SK-N-SH (cell line): ENCODE measurements around the gene ALKBH6. TPM values are rescaled to one million over a fixed set of nuclear protein-coding genes. Genes with fewer than 3 reads are reported as not detected.
A peak's percentile ranks its signal among the peaks of the same experiment; 100 is the strongest.

Source experiments
- CTCF ChIA-PET: fragments of 300-600, 350-600 bp; formaldehyde crosslinking; extraction: SDS; loops from one replicate; lab custom pipeline; 2021; lab: Yijun Ruan, JAX
- POLR2A ChIA-PET: fragments of 350-600 bp; sonication (Branson Sonifier 250); formaldehyde crosslinking; extraction: SDS; loops from one replicate; lab custom pipeline; 2020; ENCODE audit warnings: antibody characterized with exemption, inconsistent platforms; lab: Yijun Ruan, JAX
- DNase-seq: peaks from one replicate; pipeline ENCODE4 v3.0.0; 2012
- H2AFZ ChIP-seq: fragments of 200-600 bp; sonication (generic); 2 replicates; pipeline ENCODE4 v1.8.1; 2016; ENCODE audit warnings: antibody characterized with exemption, mild to moderate bottlenecking, low read depth
- H3F3A ChIP-seq: fragments of 200-600 bp; sonication (generic); replicated peaks from 2 replicates; pipeline ENCODE3; 2016; ENCODE audit warnings: antibody characterized with exemption, mild to moderate bottlenecking; ENCODE audit not compliant: insufficient read depth
- H3K27ac ChIP-seq, 2 experiments: fragments of 200-500 bp in 1 of 2; fragments of 200-600 bp in 1 of 2; sonication (Bioruptor generic) in 1 of 2; sonication (generic), shearing (Covaris generic) in 1 of 2; 2 replicates each; pipeline versions ENCODE4 v1.5.1 to v1.6.1; 2014 to 2016; ENCODE audit warnings: low read depth in 2 of 2, inconsistent platforms in 1 of 2, low read length in 1 of 2, mild to moderate bottlenecking in 1 of 2, mixed read lengths in 1 of 2
- H3K27me3 ChIP-seq: fragments of 200-600 bp; sonication (generic), shearing (Covaris generic); 2 replicates; pipeline ENCODE4 v1.6.1; 2016; ENCODE audit warnings: mixed run types; ENCODE audit not compliant: insufficient read depth
- H3K36me3 ChIP-seq, 2 experiments: fragments of 200-500 bp in 1 of 2; fragments of 200-600 bp in 1 of 2; sonication (Bioruptor generic) in 1 of 2; sonication (generic) in 1 of 2; replicated peaks in 1 of 2; 2 replicates each; pipeline versions ENCODE3 to v1.5.1; 2014 to 2016; ENCODE audit warnings: low read length in 1 of 2, mild to moderate bottlenecking in 1 of 2; ENCODE audit not compliant: insufficient read depth in 2 of 2, control insufficient read depth in 1 of 2
- H3K4me1 ChIP-seq, 2 experiments: fragments of 200-500 bp in 1 of 2; fragments of 200-600 bp in 1 of 2; sonication (Bioruptor generic) in 1 of 2; sonication (generic), shearing (Covaris generic) in 1 of 2; 2 replicates each; pipeline versions ENCODE4 v1.5.1 to v1.6.1; 2014 to 2016; ENCODE audit warnings: low read depth in 1 of 2, low read length in 1 of 2, mixed run types in 1 of 2; ENCODE audit not compliant: insufficient read depth in 2 of 2, control insufficient read depth in 1 of 2
- H3K4me2 ChIP-seq: fragments of 200-600 bp; sonication (generic), shearing (Covaris generic); 2 replicates; pipeline ENCODE4 v1.6.1; 2017; ENCODE audit warnings: mixed run types
- H3K4me3 ChIP-seq, 2 experiments: fragments of 200-500 bp in 1 of 2; fragments of 200-600 bp in 1 of 2; sonication (Bioruptor generic) in 1 of 2; sonication (generic), shearing (Covaris generic) in 1 of 2; 2 replicates each; pipeline versions ENCODE4 v1.5.1 to v1.8.1; 2014 to 2016; ENCODE audit warnings: low read depth in 2 of 2, inconsistent platforms in 1 of 2, low read length in 1 of 2, mild to moderate bottlenecking in 1 of 2, mixed read lengths in 1 of 2, moderate library complexity in 1 of 2
- H3K79me2 ChIP-seq: fragments of 200-600 bp; sonication (generic); 2 replicates; pipeline ENCODE4 v1.8.1; 2017; ENCODE audit warnings: mild to moderate bottlenecking; ENCODE audit not compliant: insufficient read depth
- H3K9ac ChIP-seq: fragments of 200-600 bp; sonication (generic); 2 replicates; pipeline ENCODE4 v1.6.1; 2017; ENCODE audit warnings: mixed run types
- H3K9me2 ChIP-seq: fragments of 200-600 bp; sonication (generic); 2 replicates; pipeline ENCODE4 v1.6.1; 2017; ENCODE audit warnings: mixed run types
- H3K9me3 ChIP-seq: fragments of 200-600 bp; sonication (generic); 2 replicates; pipeline ENCODE4 v1.6.1; 2017; ENCODE audit warnings: mixed run types, mild to moderate bottlenecking, moderate library complexity
- H4K20me1 ChIP-seq: fragments of 200-600 bp; sonication (generic); 2 replicates; pipeline ENCODE4 v1.6.1; 2017; ENCODE audit warnings: mild to moderate bottlenecking, mixed run types; ENCODE audit not compliant: insufficient read depth
- CHD2 ChIP-seq: fragments of 150-350 bp; IDR thresholded peaks from 2 replicates; pipeline ENCODE4 v1.6.1; 2018; ENCODE audit warnings: low read length; ENCODE audit not compliant: partially characterized antibody
- GABPA ChIP-seq: IDR thresholded peaks from 2 replicates; pipeline ENCODE4 v1.4.0; 2012; ENCODE audit warnings: low read depth, mild to moderate bottlenecking
- POLR2AphosphoS5 ChIP-seq: IDR thresholded peaks from 2 replicates; pipeline ENCODE4 v1.6.1; 2012; ENCODE audit warnings: low read depth, low read length
- RAD21 ChIP-seq: IDR thresholded peaks from 2 replicates; pipeline ENCODE4 v1.6.1; 2012; ENCODE audit warnings: mild to moderate bottlenecking, low read length
- RCOR1 ChIP-seq: fragments of 150-350 bp; IDR thresholded peaks from 2 replicates; pipeline ENCODE4 v1.6.1; 2017; ENCODE audit warnings: antibody characterized with exemption, low read length
- WGBS: methylation state at CpG from one replicate; pipeline ENCODE4 v1.1.6; 2017; ENCODE audit warnings: low lambda C conversion rate; 5-methylcytosine and 5-hydroxymethylcytosine counted together
- polyA plus RNA-seq, 3 experiments: library from polyadenylated mRNA; depleted of rRNA; stranded (reverse); fragments of >200 nt; gene quantifications; 2 replicates each; pipeline ENCODE4 v1.2.3, GENCODE V29; 2012
- TF ChIP-seq, protein P1 (sequence below): IDR thresholded peaks from 2 replicates; pipeline ENCODE4 v1.4.0; 2012; ENCODE audit warnings: low read depth
- TF ChIP-seq, protein P2 (sequence below): fragments of 150-350 bp; IDR thresholded peaks from 2 replicates; pipeline ENCODE4 v1.6.1; 2017; ENCODE audit warnings: antibody characterized with exemption, low read length, low read depth, borderline replicate concordance
- TF ChIP-seq, protein P3 (sequence below): IDR thresholded peaks from 2 replicates; pipeline ENCODE4 v1.6.1; 2012; ENCODE audit warnings: mild to moderate bottlenecking, low read depth, low read length, moderate library complexity
- TF ChIP-seq, protein P4 (sequence below): fragments of 150-350 bp; IDR thresholded peaks from 2 replicates; pipeline ENCODE4 v1.6.1; 2016; ENCODE audit warnings: mild to moderate bottlenecking, low read depth, low read length

ALKBH6 gene
- polyA plus RNA-seq, 1 of the 3 experiments (the other 2 are of a cell fraction) = 29.9 TPM

DNA sequence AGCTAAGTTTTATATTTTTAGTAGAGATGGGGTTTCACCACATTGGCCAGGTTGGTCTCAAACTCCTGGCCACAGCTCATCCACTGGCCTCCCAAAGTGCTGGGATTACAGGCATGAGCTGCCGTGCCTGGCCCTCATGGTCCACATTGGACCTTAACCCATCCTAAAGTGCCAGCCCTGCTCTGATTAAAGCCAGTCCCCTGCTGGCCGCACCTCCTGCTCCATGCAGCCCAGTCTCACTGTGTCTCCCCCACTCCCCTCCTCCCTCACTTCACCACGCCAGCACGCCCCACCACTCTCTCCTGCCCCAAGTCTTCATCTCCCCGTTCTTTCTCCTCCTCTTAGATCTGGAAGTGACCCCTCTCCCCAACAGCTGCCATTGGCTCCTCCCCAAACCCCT is 35.7 kb downstream of the ALKBH6 start:
- Histone ChIP-seq H3K9ac (no peak overlapping the region), H3K9me3 (no peaks in the 10 kb centered on the region), H3K36me3 (no peaks in the 10 kb centered on the region), H4K20me1 (no peaks in the 10 kb centered on the region), H3F3A (no peaks in the 10 kb centered on the region), H3K4me1 (no peaks in the 10 kb centered on the region), H3K27me3 (no peaks in the 10 kb centered on the region), H3K27ac (no peak overlapping the region), H3K4me3 (no peak overlapping the region), H3K79me2 (no peaks in the 10 kb centered on the region), H2AFZ (no peak overlapping the region), H3K4me2 (no peak overlapping the region), H3K9me2 (no peaks in the 10 kb centered on the region)
- POLR2A ChIA-PET = no interaction called here
- 40% methylated on average over 5 of the region's 5 CpGs for WGBS
- CTCF ChIA-PET = no interaction called here
- no peak for DNase-seq
- TF ChIP-seq POLR2AphosphoS5 = no peak

DNA sequence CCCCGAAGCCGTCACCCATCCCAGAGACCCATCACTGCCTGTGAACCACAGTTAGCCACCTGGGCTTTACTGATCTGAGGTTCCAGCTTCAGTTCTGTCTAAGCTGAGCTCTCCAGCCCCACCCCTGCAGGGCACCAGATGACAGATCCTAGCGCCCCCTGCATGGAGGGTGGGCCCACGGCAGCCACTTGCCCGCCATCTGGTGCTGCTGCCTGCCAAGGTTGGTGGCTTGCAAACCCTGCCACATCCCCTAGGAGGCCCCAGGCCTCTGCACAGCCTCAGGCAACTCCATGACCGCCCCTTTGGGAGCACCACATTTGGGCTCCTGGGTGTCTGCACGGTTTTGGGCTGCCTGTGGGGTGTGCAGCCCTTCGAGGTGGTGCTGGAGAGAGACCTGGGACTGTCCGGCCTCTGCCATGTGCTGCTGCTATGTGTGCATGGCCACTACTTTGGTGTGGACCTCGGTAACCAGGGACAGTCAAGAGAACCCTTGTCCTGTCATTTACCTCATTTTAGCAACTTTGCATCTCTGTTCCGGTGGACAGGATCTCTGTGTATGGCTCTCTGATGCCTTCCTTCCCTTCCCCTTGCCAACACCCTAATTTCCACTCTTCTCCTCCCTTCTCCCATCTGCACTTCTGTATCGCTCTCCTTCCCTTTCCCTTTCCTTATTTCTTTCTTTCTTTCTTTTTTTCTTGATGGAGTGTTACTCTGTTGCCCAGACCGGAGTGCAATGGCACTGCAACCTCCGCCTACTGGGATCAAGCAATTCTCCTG is 36.4 kb downstream of the ALKBH6 start:
- Histone ChIP-seq H2AFZ (no peak overlapping the region), H3K4me2 (no peak overlapping the region), H4K20me1 (no peaks in the 10 kb centered on the region), H3K9ac (no peak overlapping the region), H3K27ac (no peak overlapping the region), H3F3A (no peaks in the 10 kb centered on the region), H3K4me3 (no peak overlapping the region), H3K79me2 (no peaks in the 10 kb centered on the region), H3K27me3 (no peaks in the 10 kb centered on the region), H3K9me2 (no peaks in the 10 kb centered on the region), H3K4me1 (no peaks in the 10 kb centered on the region), H3K9me3 (no peaks in the 10 kb centered on the region), H3K36me3 (no peaks in the 10 kb centered on the region)
- DNase-seq = peak; percentile 59
- POLR2A ChIA-PET = no interaction called here
- 68% methylated on average over 8 of the region's 14 CpGs for WGBS
- TF ChIP-seq CHD2 (no peak), GABPA (no peak), RAD21 (no peak), RCOR1 (no peak)
- TF ChIP-seq, protein P1, sequence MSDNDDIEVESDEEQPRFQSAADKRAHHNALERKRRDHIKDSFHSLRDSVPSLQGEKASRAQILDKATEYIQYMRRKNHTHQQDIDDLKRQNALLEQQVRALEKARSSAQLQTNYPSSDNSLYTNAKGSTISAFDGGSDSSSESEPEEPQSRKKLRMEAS = no peak
- TF ChIP-seq, protein P2, sequence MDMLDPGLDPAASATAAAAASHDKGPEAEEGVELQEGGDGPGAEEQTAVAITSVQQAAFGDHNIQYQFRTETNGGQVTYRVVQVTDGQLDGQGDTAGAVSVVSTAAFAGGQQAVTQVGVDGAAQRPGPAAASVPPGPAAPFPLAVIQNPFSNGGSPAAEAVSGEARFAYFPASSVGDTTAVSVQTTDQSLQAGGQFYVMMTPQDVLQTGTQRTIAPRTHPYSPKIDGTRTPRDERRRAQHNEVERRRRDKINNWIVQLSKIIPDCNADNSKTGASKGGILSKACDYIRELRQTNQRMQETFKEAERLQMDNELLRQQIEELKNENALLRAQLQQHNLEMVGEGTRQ = no peak
- TF ChIP-seq, protein P3, sequence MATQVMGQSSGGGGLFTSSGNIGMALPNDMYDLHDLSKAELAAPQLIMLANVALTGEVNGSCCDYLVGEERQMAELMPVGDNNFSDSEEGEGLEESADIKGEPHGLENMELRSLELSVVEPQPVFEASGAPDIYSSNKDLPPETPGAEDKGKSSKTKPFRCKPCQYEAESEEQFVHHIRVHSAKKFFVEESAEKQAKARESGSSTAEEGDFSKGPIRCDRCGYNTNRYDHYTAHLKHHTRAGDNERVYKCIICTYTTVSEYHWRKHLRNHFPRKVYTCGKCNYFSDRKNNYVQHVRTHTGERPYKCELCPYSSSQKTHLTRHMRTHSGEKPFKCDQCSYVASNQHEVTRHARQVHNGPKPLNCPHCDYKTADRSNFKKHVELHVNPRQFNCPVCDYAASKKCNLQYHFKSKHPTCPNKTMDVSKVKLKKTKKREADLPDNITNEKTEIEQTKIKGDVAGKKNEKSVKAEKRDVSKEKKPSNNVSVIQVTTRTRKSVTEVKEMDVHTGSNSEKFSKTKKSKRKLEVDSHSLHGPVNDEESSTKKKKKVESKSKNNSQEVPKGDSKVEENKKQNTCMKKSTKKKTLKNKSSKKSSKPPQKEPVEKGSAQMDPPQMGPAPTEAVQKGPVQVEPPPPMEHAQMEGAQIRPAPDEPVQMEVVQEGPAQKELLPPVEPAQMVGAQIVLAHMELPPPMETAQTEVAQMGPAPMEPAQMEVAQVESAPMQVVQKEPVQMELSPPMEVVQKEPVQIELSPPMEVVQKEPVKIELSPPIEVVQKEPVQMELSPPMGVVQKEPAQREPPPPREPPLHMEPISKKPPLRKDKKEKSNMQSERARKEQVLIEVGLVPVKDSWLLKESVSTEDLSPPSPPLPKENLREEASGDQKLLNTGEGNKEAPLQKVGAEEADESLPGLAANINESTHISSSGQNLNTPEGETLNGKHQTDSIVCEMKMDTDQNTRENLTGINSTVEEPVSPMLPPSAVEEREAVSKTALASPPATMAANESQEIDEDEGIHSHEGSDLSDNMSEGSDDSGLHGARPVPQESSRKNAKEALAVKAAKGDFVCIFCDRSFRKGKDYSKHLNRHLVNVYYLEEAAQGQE = no peak
- TF ChIP-seq, protein P4, sequence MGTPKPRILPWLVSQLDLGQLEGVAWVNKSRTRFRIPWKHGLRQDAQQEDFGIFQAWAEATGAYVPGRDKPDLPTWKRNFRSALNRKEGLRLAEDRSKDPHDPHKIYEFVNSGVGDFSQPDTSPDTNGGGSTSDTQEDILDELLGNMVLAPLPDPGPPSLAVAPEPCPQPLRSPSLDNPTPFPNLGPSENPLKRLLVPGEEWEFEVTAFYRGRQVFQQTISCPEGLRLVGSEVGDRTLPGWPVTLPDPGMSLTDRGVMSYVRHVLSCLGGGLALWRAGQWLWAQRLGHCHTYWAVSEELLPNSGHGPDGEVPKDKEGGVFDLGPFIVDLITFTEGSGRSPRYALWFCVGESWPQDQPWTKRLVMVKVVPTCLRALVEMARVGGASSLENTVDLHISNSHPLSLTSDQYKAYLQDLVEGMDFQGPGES = no peak
- CTCF ChIA-PET = interaction anchor here (0.8 kb wide), 1 partner anchor 16 kb away, joined by 4 read pairs; no protein-coding TSS in a partner anchor
